Measurements from ENCODE around the gene ARHGAP23. TPM values are rescaled to one million over a fixed set of nuclear protein-coding genes. Genes with fewer than 3 reads are reported as not detected.

The ARHGAP23 gene
- total and polyA plus RNA-seq, 2 donors (not counting 3 experiments of a cell fraction or from before 2014, with no cell fraction given): 25.4 to 190 TPM

GRCh38 chr17:38458521-38458920 is 30.3 kb downstream of the ARHGAP23 start:
- dilution Hi-C loops (cut with MboI; ENCODE audit: extremely low pct_ligation_motif_present, low sequenced_read_pairs): no loop called here
- Histone ChIP-seq H3K9me3 (replicated peaks; ENCODE audit: control insufficient read depth, insufficient read depth, low read length) (no peaks in the 10 kb centered on the region), H2AFZ (ENCODE audit: low read depth, low read length) (no peak overlapping the region), H3K4me1 (ENCODE audit: control insufficient read depth, extremely low read depth, insufficient read depth, low read length) (peaks cover 20% of the 10 kb centered on the region), H3K27ac (ENCODE audit: insufficient read depth, low read depth, low read length) (no peak overlapping the region), H3K4me3 (replicated peaks in 1 of 3; ENCODE audit: insufficient read depth in 1 of 3, low read depth in 1 of 3, low read length in 3 of 3) (no peak overlapping the region), H3K27me3 (ENCODE audit: control insufficient read depth in 2 of 2, insufficient read depth in 2 of 2, low read length in 2 of 2) (no peaks in the 10 kb centered on the region), H3K9ac (replicated peaks; ENCODE audit: extremely low read depth, insufficient read depth, low read length) (no peak overlapping the region), H4K20me1 (replicated peaks; ENCODE audit: control insufficient read depth, extremely low read depth, insufficient read depth, low read length) (no peaks in the 10 kb centered on the region), H3K36me3 (ENCODE audit: control insufficient read depth in 2 of 2, extremely low read depth in 1 of 2, insufficient read depth in 2 of 2, low read length in 2 of 2) (peaks cover 18 to 47% of the 10 kb centered on the region in 2 experiments), H3K4me2 (ENCODE audit: insufficient read depth, low read length) (no peak overlapping the region), H3K79me2 (ENCODE audit: control insufficient read depth, insufficient read depth, low read length) (peaks cover 80% of the 10 kb centered on the region), H3K9me1 (replicated peaks; ENCODE audit: control insufficient read depth, extremely low read depth, insufficient read depth, low read length) (no peaks in the 10 kb centered on the region)
- no TSS peak for BruUV-seq (replicated peaks)
- no peak for FAIRE-seq
- POLR2A ChIA-PET: no interaction called here
- no peak for DNase-seq (ENCODE audit: low read depth, low spot score)
- TF ChIP-seq EZH2 (IDR thresholded peaks at IDR 0.05; ENCODE audit: borderline replicate concordance, low read depth, low read length, severe bottlenecking): no peak
- TF ChIP-seq MAX (IDR thresholded peaks at IDR 0.05; ENCODE audit: insufficient read depth, insufficient read length): no peak
- TF ChIP-seq JUN (IDR thresholded peaks at IDR 0.05; ENCODE audit: borderline replicate concordance, insufficient read depth, insufficient read length, low read depth): no peak
- no peak for TF ChIP-seq FOS (IDR thresholded peaks at IDR 0.05; ENCODE audit: borderline replicate concordance, insufficient read depth, low read length)
- TF ChIP-seq CTCF (IDR thresholded peaks at IDR 0.05; ENCODE audit: extremely low read depth in 1 of 2, insufficient read depth in 1 of 2, low read depth in 1 of 2, low read length in 2 of 2): no peak
- no peak for TF ChIP-seq POLR2AphosphoS5 (IDR thresholded peaks at IDR 0.05; ENCODE audit: insufficient read depth, low read depth, low read length)
- no peak for TF ChIP-seq GATA2 (IDR thresholded peaks at IDR 0.05; ENCODE audit: insufficient read depth, insufficient read length, low read depth, low read length)
- TF ChIP-seq MYC (IDR thresholded peaks at IDR 0.05; ENCODE audit: low read depth, low read length): no peak
- TF ChIP-seq POLR2A (IDR thresholded peaks at IDR 0.05; ENCODE audit: low read depth, low read length): no peak
- CTCF ChIA-PET: interaction anchor here (1.0 kb wide), 2 partner anchors 10 to 35 kb away, joined by 3 read pairs; no protein-coding TSS in a partner anchor
- intact Hi-C loops (cut with micrococcal nuclease): no loop called here
